Esophagus (tissue), 2 donors: ENCODE data around the gene ADAMTS14. TPM values are rescaled to one million over a fixed set of nuclear protein-coding genes. Genes with fewer than 3 reads are reported as not detected.
"Not testable (repeated sequence)": the region's sequence is repeated elsewhere in the genome, so short reads cannot be mapped to it uniquely, and the experiment has no call there.

Experiments
- H3K27ac ChIP-seq, 2 donors: one replicate each; pipeline ENCODE4 v1.5.1; 2013; ENCODE audit warnings: low read depth in 2 of 2, mild to moderate bottlenecking in 2 of 2, inconsistent platforms in 1 of 2, low read length in 1 of 2, moderate library complexity in 1 of 2
- H3K27me3 ChIP-seq, 2 donors: one replicate each; pipeline ENCODE4 v1.6.1; 2013; ENCODE audit warnings: low read length in 2 of 2, control low read depth in 1 of 2, mild to moderate bottlenecking in 1 of 2; ENCODE audit not compliant: insufficient read depth in 2 of 2, control insufficient read depth in 1 of 2
- H3K36me3 ChIP-seq, 2 donors: one replicate each; pipeline ENCODE4 v1.6.1; 2013; ENCODE audit warnings: low read length in 1 of 2; ENCODE audit not compliant: control insufficient read depth in 2 of 2, insufficient read depth in 2 of 2
- H3K4me1 ChIP-seq, 2 donors: one replicate each; pipeline ENCODE4 v1.6.1; 2013; ENCODE audit warnings: low read length in 1 of 2; ENCODE audit not compliant: control insufficient read depth in 2 of 2, insufficient read depth in 2 of 2
- H3K4me3 ChIP-seq, 2 donors: one replicate each; pipeline ENCODE4 v1.5.1; 2013; ENCODE audit warnings: low read length in 2 of 2, mild to moderate bottlenecking in 2 of 2, low read depth in 1 of 2, moderate library complexity in 1 of 2
- H3K9me3 ChIP-seq, 2 donors: one replicate each; pipeline ENCODE4 v1.6.1; 2013; ENCODE audit warnings: mild to moderate bottlenecking in 2 of 2, low read depth in 1 of 2, low read length in 1 of 2, moderate library complexity in 1 of 2; ENCODE audit not compliant: control insufficient read depth in 2 of 2, insufficient read depth in 1 of 2
- WGBS, 2 donors: extraction: QIAGEN DNeasy Blood & Tissue Kit; methylation state at CpG; one replicate each; pipeline ENCODE4 v1.1.7; 2013; 5-methylcytosine and 5-hydroxymethylcytosine counted together
- polyA plus RNA-seq, 2 donors: library from polyadenylated mRNA; stranded (reverse); fragments of 200-250 nt; gene quantifications; one replicate each; pipeline ENCODE4 v1.2.3, GENCODE V29; 2013
- donor health status: healthy with polysubstance abuse.
- donor health status: Bipolar disorder and iron deficiency.

The ADAMTS14 gene, protein sequence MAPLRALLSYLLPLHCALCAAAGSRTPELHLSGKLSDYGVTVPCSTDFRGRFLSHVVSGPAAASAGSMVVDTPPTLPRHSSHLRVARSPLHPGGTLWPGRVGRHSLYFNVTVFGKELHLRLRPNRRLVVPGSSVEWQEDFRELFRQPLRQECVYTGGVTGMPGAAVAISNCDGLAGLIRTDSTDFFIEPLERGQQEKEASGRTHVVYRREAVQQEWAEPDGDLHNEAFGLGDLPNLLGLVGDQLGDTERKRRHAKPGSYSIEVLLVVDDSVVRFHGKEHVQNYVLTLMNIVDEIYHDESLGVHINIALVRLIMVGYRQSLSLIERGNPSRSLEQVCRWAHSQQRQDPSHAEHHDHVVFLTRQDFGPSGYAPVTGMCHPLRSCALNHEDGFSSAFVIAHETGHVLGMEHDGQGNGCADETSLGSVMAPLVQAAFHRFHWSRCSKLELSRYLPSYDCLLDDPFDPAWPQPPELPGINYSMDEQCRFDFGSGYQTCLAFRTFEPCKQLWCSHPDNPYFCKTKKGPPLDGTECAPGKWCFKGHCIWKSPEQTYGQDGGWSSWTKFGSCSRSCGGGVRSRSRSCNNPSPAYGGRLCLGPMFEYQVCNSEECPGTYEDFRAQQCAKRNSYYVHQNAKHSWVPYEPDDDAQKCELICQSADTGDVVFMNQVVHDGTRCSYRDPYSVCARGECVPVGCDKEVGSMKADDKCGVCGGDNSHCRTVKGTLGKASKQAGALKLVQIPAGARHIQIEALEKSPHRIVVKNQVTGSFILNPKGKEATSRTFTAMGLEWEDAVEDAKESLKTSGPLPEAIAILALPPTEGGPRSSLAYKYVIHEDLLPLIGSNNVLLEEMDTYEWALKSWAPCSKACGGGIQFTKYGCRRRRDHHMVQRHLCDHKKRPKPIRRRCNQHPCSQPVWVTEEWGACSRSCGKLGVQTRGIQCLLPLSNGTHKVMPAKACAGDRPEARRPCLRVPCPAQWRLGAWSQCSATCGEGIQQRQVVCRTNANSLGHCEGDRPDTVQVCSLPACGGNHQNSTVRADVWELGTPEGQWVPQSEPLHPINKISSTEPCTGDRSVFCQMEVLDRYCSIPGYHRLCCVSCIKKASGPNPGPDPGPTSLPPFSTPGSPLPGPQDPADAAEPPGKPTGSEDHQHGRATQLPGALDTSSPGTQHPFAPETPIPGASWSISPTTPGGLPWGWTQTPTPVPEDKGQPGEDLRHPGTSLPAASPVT
- 1 to 10 TPM in 1 of 2 donors, under 1 TPM in 1; 0.59 to 2.2 TPM for polyA plus RNA-seq

DNA sequence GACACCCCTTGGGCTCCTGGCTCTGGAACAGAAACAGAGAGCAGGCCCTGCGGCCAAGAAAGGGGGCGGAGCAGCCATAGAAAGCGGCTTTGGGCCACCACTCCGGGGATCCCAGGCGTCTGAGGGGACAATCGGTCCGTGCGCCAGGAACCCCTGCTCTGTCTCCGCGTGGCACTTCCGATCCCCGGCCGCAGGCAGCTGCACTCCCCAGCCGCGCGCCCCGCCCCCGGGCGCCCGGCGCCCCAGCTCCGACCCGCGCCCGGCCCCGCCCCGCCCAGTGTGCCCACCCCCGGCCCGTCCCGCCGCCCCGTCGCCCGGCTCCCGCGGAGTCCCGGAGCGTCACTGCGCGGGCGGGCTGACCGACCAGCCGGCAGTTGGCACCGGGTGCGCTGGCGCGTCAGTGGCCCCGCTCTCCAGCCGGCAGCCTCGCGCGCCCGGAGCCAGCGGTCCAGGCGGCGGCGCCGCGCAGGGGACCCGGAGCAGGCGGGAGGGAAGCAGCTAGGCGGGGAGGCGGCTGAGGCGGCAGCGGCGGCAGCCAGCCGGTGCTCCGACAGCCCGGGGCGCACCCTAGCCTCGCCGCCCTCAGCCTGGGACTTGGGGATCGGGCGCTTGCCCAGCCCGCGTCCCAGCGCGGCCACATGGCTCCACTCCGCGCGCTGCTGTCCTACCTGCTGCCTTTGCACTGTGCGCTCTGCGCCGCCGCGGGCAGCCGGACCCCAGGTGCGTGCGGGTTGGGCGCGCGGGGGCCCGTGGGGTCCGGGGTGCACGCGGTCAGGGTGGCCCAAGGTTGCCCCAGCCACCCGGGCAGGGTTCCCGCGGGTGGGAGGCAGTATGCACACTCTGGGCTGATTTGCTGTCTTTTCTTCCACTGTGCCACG is at the start of gene ADAMTS14:
TSS of gene ADAMTS14 (plus strand) at position 342 of the 878 bp plus-strand sequence. CDS start at position 639, 297 bp downstream.
- no peaks in the 10 kb centered on the region for H3K36me3 ChIP-seq
- H3K27me3 ChIP-seq = no peaks in the 10 kb centered on the region
- no peaks in the 10 kb centered on the region for H3K9me3 ChIP-seq
- H3K4me3 ChIP-seq = peak within 1 kb of the TSS; percentile 40 to 49
- WGBS, 2 donors = 1 to 2% methylated on average over 51 to 100 of the region's 100 CpGs
- H3K4me1 ChIP-seq = peaks cover 0 to 20% of the 10 kb centered on the region in 2 donors
- peak within 1 kb of the TSS in 1 of 2 donors; percentile 3 for H3K27ac ChIP-seq

GRCh38 chr10:70622541-70622940 is 49.8 kb upstream of the ADAMTS14 start:
- 57 to 79% methylated on average over 3 of the region's 3 CpGs for WGBS, 2 donors
- Histone ChIP-seq H3K9me3 (peaks cover 0 to 6% of the 10 kb centered on the region in 2 donors), H3K4me1 (peaks cover 0 to 6% of the 10 kb centered on the region in 2 donors), H3K36me3 (no peaks in the 10 kb centered on the region), H3K27ac (no peak overlapping the region), H3K4me3 (no peak overlapping the region), H3K27me3 (no peaks in the 10 kb centered on the region)

DNA sequence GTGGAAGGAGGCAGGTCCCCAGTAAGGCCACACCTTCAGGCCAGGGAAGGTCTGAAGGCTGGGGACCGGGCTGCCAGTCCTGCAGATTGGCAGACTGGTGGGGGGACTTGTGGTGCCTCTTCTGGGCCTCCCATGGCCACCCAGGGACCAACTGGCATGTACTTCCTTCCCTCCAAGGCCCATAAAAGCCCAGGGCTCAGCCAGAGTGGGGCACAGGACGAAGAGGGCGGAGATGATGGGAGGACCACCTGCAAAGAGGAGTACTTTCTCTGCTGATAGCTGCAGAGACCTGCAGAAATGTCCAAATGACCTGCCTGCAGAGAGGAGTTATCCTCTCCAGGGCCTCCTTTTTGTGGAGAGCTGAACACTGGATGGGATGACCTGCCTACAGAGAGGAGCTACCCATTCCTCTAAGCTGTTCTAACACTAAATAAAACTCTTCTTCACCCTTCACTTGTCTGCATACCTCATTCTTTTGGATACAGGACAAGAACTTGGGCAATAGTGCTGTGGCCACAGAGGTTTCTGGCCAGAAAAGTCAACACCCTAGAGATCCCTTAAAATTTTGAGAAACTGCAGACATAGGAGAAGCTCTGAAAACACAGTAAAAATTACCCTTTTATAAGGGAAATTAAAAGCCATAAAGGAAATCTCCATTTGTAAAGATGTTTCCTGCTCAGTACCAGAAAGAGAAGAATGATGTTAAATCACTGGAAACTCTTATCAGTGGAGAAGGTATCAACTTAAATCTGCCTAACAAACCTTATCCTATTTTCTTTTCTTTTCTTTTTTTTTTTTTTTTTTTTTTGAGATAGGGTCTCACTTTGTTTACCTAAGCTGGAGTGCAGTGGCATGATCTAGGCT is 49.1 kb upstream of the ADAMTS14 start:
- Histone ChIP-seq H3K4me3 (no peak overlapping the region), H3K36me3 (no peaks in the 10 kb centered on the region), H3K27ac (no peak overlapping the region), H3K4me1 (peaks cover 0 to 6% of the 10 kb centered on the region in 2 donors), H3K9me3 (peaks cover 0 to 6% of the 10 kb centered on the region in 2 donors), H3K27me3 (no peaks in the 10 kb centered on the region)
- WGBS, 2 donors = 94 to 100% methylated on average over 3 of the region's 3 CpGs

DNA sequence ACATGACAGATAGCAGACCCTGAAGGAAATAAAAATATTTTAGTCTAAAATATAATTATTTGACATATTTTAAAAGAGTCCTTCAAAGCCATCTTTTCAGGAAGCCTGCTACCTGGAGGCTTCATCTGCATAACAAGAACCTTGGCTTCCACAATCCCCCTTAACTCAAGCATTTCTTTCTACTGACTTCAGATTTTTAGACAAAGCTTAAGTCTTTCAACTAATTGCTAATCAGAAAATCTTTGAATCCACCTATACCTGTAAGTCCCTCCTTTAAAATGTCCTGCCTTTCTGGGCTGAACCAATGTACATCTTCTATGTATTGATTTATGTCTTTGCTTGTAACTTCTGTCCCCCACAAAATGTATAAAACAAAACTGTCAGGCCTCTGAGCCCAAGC is 46.2 kb upstream of the ADAMTS14 start:
- Histone ChIP-seq H3K27me3 (no peaks in the 10 kb centered on the region), H3K27ac (peak overlapping the region in 1 of 2 donors; percentile 71), H3K9me3 (peaks cover 0 to 8% of the 10 kb centered on the region in 2 donors), H3K4me3 (no peak overlapping the region), H3K36me3 (no peaks in the 10 kb centered on the region), H3K4me1 (peaks cover 0 to 6% of the 10 kb centered on the region in 2 donors)

DNA sequence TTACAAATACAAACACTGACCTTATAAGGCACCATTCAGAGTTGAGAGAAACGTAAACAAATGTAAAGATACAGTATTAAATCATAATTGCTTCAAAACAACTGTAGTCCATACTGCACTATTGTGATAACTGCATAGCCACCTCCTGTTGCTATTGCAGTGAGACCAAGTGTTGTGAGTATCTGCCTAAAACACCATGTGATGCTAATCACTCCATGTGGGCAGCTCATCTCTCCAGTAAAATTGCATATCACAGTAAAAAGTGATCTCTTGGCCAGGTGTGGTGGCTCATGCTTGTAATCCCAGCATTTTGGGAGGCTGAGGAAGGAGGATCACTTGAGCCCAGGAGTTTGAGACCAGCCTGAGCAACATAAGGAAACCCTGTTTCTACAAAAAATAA is 43.0 kb upstream of the ADAMTS14 start:
- 67 to 81% methylated on average over 1 of the region's 1 CpG for WGBS, 2 donors

DNA sequence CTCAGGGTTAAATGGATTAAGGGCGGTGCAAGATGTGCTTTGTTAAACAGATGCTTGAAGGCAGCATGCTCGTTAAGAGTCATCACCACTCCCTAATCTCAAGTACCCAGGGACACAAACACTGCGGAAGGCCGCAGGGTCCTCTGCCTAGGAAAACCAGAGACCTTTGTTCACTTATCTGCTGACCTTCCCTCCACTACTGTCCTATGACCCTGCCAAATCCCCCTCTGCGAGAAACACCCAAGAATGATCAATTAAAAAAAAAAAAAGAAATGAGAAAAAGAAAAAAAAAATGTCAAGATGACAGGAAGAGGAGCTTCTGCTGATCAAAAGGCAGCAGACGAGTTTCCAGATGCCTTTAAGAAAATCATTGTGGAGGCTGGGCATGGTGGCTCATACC is 40.6 kb upstream of the ADAMTS14 start:
- not testable (repeated sequence) for H3K36me3 ChIP-seq, H3K4me1 ChIP-seq, H3K4me3 ChIP-seq, H3K27ac ChIP-seq, H3K9me3 ChIP-seq, H3K27me3 ChIP-seq
- 74 to 86% methylated on average over 2 of the region's 6 CpGs for WGBS, 2 donors

More for the DNA sequence above, 43.0 kb upstream of the ADAMTS14 start:
- no peak overlapping the region for H3K4me3 ChIP-seq
- peaks cover 0 to 4% of the 10 kb centered on the region in 2 donors for H3K4me1 ChIP-seq
- H3K27ac ChIP-seq = no peak overlapping the region
- H3K9me3 ChIP-seq = peaks cover 0 to 3% of the 10 kb centered on the region in 2 donors
- no peaks in the 10 kb centered on the region for H3K27me3 ChIP-seq
- H3K36me3 ChIP-seq = no peaks in the 10 kb centered on the region

- H3K9me3 ChIP-seq = peaks cover 0 to 3% of the 10 kb centered on the region in 2 donors
- WGBS, 2 donors = 49 to 57% methylated on average over 4 of the region's 4 CpGs
Observed at GRCh38 chr10:70634011-70634410, 38.3 kb upstream of the ADAMTS14 start.

DNA sequence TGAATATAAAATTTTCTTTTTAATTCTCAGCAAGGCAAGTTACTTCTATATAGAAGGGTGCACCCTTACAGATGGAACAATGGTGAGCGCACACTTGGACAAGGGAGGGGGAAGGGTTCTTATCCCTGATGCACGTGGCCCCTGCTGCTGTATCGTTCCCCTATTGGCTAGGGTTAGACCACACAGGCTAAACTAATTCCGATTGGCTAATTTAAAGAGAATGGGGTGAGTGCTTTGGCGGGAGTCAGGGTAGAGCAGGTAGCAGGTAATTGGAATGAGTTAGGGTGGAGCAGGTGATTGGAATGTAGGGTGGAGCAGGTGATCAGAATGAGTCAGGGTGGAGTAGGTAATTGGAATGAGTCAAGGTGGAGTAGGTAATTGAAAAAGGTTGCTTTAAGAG is 37.8 kb upstream of the ADAMTS14 start:
- H3K36me3 ChIP-seq, H3K4me3 ChIP-seq, H3K4me1 ChIP-seq, H3K9me3 ChIP-seq, H3K27me3 ChIP-seq: not testable (repeated sequence)
- peak overlapping the region in 1 of 2 donors; percentile 21 for H3K27ac ChIP-seq
- WGBS, 2 donors = 76 to 78% methylated on average over 5 of the region's 5 CpGs

More at GRCh38 chr10:70634011-70634410, 38.3 kb upstream of the ADAMTS14 start:
- Histone ChIP-seq H3K36me3 (no peaks in the 10 kb centered on the region), H3K4me3 (no peak overlapping the region), H3K4me1 (peaks cover 0 to 4% of the 10 kb centered on the region in 2 donors), H3K27me3 (no peaks in the 10 kb centered on the region), H3K27ac (peak overlapping the region in 1 of 2 donors; percentile 75)
